Activated CD8-positive, alpha-beta memory T cell treated with anti-CD3 and anti-CD28 coated beads, Interleukin-2, amount 50 U/mL, for 48 hours (primary cell): ENCODE results near the gene PUS7L.
"Not testable (repeated sequence)": the region's sequence is repeated elsewhere in the genome, so short reads cannot be mapped to it uniquely, and the experiment has no call there.

Source experiments
- DNase-seq: peaks from one replicate; pipeline ENCODE4 v3.0.0-alpha.2; 2020

PUS7L gene

DNA sequence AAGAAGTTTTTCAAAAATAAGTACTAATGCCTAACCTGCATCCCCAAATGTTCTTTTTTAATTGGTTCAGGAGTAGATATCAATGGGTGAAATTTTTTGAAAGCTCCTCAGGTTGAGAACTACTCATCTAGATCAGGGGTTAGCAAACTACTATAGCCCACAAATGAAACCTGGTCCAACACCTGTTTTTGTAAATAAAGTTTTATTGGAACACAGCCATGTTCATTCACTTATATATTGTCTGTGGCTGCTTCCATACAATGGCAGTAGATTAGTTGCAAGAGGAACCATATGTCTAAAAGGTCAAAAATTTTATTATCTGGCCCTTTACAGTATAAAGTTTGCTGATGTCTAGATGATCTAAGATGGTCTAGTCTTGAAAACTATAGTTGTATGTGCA lies 13.8 kb downstream of the PUS7L start:
- DNase-seq: no peak

- DNase-seq: no peak
Observed at GRCh38 chr12:43742106-43742505, 16.5 kb downstream of the PUS7L start.

DNA sequence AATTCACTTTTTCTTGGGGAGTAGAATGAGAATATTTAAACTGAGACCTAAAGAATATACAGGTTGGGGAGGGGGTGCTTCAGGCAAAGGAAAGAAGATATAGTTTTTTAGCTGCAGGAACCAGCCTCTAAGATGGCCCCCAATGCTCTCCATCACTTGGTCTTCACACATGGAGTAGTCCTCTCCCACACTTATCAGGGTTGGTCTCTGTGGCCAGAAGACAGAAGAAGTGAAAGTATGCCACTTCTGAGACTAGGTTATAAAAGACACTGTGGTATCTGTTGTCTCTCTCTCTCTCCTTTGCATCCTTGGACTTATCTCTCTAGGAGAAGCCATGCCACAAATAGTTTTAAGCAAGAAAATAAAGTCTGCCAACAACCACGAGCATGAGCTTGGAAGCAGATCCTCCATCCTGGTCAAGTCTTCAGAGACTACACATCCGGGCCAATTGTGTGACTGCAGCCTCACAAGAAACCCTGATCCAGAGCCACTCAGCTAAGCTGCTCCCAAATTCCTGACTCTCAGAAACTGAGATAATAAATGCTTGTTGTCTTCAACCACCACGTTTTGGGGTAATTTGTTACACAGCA lies 18.0 kb downstream of the PUS7L start:
- no peak for DNase-seq

DNA sequence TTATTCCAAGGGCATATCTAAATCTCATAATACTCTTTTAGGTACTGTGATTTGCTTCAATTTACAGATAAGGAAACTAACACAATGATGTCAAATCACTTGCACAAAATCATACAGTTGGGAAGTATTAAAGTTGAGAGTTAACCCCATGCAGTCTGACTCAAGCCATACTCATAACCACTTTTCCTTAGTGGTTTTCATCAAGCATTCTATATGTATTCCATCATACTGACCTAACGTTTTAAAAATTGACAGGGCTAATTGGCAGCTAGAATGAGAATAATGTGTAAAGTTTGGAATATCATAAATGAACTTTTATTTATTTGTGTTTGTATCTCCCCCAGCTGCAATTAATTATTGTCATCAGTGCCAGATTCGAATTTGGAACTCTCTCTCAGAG lies 20.9 kb downstream of the PUS7L start:
- DNase-seq: no peak

GRCh38 chr12:43736927-43737440 lies 21.6 kb downstream of the PUS7L start:
- no peak for DNase-seq

GRCh38 chr12:43733687-43734086 lies 24.9 kb downstream of the PUS7L start:
- DNase-seq: no peak

DNA sequence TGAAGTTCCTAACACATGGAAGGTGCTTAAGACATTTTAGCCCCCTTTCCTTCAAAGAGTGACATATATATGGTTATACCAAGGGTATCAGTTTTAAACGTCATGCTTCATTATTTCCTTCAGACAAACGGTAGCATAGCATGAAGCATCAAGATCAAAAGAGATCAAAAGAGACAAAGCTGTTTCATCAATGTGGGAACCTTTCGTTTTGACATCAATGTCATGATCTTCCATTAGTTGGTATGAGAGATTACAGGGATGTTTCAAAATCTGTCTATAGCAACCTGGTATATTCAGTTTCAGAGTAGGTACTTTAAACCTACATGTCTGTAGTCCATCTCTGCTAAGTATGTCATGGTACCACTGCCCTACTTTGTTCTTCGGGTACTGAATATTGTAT lies 28.3 kb downstream of the PUS7L start:
- DNase-seq: no peak

DNA sequence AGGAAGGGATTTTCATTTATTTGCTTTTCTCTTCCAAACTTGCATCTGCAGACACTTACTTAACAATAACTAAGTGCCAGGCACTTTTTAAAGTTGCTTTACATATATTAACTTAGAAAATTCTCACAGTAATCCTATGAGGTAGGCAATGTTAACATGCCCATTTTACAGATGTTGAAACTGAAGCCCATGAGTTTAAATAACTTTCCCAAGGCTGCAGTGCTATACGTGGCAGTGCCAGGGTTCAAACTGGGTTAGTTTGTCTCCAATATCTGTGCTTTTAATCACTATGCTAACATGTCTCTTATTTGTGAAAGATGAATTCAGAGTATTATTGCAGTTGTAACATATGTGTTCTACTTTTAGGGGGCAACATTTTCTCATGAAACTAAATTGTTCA lies 29.9 kb downstream of the PUS7L start:
- no peak for DNase-seq

DNA sequence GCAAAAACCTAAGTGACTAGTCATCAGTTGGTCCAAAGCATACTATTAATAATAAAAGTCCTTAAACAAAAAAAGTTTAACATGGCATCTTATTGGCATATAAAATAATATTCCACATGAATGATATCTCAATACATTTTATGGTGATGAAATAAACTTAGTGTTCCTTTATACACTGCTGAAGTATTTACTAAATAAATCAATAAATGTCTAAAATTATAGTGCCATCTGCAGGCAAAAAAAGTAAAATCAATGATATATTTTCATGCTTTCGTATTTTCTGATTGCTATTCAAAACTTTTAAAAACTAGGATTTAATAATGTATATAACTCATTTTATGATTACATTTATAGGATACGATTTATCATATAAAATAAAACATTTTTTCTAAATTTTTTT lies 30.5 kb downstream of the PUS7L start:
- DNase-seq: no peak

DNA sequence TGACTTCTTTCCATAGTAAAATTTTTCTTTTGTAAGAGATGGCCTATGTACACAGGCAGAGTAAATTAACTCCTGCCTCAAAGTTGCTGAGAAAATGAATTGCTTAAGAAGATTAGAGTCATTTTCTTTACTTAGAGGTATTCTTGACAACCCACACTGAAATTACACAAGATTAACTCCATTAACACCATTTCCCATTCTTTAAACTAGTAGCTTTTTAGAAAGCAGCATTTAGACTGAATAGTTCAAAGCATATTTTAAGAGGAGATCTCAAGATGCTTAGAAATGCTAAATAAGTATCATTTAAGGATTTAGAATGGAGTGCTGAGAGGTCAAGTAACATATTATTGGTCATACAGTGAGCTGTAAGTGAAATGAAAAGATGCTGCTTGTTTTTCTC lies 35.5 kb downstream of the PUS7L start:
- DNase-seq: no peak

GRCh38 chr12:43722621-43723020 lies 36.0 kb downstream of the PUS7L start:
- DNase-seq: no peak

GRCh38 chr12:43711348-43711747 lies 47.2 kb downstream of the PUS7L start:
- DNase-seq: no peak

DNA sequence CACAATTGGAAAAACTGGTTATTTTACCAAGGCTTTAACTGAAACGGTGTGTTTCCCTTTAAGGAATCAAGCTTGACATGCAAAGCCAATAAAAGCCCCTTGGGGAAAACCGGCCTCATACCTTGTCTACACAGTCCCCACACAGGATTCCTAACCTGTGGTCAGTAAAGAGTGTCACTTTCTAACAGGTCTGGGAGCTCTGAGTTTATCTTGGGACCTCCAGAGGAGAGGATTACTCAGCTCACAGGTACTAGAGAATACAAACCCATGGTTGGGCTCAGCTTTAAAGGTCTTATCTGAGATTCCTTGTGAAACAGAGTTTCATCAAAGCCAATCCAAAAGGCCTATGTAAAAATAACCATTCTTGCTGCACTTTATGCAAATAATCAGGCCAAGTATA lies 54.8 kb downstream of the PUS7L start:
- DNase-seq: not testable (repeated sequence)

DNA sequence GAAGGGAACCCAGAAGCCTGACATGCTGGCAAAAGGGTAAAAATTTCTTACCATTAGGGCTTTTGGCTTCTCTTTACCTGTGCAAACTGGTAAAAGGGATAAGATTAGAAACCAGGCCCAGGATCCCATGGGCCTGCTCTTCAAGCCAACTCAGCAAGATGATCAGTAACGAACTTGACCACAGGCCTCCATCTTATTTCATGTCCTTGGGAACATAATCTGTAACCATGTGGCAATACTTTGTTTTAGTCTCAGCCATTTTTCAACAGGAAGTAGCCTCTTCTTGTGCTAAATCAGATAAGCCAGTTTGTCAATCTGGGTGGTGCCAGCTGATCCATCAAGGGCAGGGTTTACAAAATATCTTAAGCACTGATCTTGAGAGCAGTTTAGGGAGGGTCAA lies 57.4 kb downstream of the PUS7L start:
- not testable (repeated sequence) for DNase-seq

- DNase-seq: no peak
Observed at GRCh38 chr12:43696154-43696553, 62.4 kb downstream of the PUS7L start.

- DNase-seq: no peak
Observed at GRCh38 chr12:43694879-43695278, 63.7 kb downstream of the PUS7L start.

GRCh38 chr12:43692064-43692463 lies 66.5 kb downstream of the PUS7L start:
- no peak for DNase-seq

GRCh38 chr12:43685491-43685890 lies 73.1 kb downstream of the PUS7L start:
- DNase-seq: not testable (repeated sequence)

GRCh38 chr12:43676183-43676813 lies 82.3 kb downstream of the PUS7L start:
- no peak for DNase-seq

DNA sequence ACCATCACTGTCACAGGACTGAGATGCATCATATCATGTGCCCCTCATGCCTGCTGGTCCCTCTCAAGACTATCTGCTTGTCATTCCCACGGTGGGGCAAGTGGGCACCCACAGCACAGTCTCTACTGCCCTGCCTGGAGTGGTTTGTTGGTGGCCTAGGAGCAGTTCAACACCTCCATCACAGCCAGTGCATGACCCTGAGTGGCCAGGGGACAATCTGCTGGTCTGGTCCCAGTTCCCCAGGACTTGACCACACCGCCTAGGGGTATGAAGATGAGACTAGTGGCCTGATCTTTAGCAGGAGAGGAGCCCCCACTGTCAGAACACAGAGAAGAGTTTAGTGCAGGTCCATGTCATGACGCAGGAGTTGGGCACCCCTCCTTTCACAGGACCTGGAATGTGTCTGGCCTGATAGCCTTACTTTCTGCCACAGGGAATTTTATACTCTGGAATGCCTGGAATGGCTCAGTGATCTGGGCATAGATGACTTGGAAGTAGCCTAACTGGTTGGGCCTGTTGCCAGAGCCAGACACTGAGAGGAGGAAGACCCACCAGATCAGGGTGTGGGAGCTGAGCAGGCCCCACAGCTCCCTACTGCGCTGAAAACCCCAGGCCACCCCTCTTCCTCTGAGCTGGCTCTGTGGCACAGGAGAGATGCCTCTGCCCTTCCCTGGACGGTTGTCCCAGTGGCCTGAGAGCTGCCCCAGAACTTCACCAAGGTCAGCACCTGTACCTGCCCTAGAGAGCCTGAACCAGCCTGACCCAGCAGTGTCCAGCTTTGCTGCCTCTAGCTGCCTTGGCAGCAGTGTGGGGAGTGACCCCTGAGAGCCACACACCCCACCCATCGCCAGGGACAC lies 83.3 kb downstream of the PUS7L start:
- DNase-seq: no peak

DNA sequence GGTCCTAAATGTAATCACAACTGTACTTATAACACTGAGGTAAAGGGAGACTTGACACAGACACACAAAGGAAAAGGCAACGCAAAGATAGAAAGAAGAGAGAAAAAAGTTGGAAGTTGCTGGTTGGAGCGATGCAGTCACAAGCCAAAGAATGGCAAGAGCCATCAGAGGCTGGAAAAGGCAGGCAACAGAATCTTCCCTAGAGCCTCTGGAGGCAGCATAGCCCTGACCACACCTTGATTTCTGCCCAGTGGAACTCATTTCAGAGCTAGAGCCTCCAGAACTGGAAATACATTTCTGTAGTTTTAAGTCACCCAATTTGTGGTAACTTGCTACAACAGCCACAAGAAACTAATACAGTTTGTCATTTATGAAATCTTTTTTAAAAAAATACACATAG lies 89.2 kb downstream of the PUS7L start:
- no peak for DNase-seq
